ENCODE results near the gene CA12.

DNA sequence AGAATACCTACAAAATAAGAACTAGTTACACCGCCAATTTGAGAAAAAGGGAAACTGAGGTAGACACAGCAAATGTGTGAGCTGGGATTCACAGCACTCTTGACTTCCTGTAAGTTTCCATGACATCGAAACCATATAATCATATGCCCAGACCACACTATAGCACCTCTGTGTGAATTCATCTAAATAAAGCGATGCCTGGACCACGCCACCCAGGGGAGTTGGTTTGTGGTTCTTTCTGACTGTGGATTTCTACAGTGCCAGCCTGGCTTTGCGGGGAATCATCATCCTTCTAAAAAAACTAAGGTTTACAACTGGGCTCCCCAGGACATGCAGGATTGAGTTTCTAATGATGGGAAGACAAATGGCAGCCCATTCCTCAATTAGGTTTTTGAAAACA lies 23.5 kb upstream of the CA12 start:
- TF ChIP-seq FOXP4 (CRISPR knock-in tag; IDR thresholded peaks at IDR 0.05) (no peak), ZNF671 (CRISPR knock-in tag; IDR thresholded peaks at IDR 0.05) (no peak), NR1H2 (CRISPR knock-in tag; IDR thresholded peaks at IDR 0.05) (no peak), CTCF (IDR thresholded peaks at IDR 0.05) (no peak), NR3C1 (CRISPR knock-in tag; conservative IDR thresholded peaks at IDR 0.05; ENCODE audit: low read depth) (no peak), MXD4 (CRISPR knock-in tag; IDR thresholded peaks at IDR 0.05; ENCODE audit: borderline replicate concordance) (no peak)
